NCI-H748 treated with DMSO at 0.1 percent for 48 hours (cell line): ENCODE measurements around the gene TSGA10.
A peak's percentile ranks its signal among the peaks of the same experiment; 100 is the strongest.
"Not testable (repeated sequence)": the region's sequence is repeated elsewhere in the genome, so short reads cannot be mapped to it uniquely, and the experiment has no call there.

Source experiments
- DNase-seq: peaks from one replicate; lab custom pipeline; 2025; lab: John Stamatoyannopoulos, UW

TSGA10 gene, protein sequence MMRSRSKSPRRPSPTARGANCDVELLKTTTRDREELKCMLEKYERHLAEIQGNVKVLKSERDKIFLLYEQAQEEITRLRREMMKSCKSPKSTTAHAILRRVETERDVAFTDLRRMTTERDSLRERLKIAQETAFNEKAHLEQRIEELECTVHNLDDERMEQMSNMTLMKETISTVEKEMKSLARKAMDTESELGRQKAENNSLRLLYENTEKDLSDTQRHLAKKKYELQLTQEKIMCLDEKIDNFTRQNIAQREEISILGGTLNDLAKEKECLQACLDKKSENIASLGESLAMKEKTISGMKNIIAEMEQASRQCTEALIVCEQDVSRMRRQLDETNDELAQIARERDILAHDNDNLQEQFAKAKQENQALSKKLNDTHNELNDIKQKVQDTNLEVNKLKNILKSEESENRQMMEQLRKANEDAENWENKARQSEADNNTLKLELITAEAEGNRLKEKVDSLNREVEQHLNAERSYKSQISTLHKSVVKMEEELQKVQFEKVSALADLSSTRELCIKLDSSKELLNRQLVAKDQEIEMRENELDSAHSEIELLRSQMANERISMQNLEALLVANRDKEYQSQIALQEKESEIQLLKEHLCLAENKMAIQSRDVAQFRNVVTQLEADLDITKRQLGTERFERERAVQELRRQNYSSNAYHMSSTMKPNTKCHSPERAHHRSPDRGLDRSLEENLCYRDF

DNA sequence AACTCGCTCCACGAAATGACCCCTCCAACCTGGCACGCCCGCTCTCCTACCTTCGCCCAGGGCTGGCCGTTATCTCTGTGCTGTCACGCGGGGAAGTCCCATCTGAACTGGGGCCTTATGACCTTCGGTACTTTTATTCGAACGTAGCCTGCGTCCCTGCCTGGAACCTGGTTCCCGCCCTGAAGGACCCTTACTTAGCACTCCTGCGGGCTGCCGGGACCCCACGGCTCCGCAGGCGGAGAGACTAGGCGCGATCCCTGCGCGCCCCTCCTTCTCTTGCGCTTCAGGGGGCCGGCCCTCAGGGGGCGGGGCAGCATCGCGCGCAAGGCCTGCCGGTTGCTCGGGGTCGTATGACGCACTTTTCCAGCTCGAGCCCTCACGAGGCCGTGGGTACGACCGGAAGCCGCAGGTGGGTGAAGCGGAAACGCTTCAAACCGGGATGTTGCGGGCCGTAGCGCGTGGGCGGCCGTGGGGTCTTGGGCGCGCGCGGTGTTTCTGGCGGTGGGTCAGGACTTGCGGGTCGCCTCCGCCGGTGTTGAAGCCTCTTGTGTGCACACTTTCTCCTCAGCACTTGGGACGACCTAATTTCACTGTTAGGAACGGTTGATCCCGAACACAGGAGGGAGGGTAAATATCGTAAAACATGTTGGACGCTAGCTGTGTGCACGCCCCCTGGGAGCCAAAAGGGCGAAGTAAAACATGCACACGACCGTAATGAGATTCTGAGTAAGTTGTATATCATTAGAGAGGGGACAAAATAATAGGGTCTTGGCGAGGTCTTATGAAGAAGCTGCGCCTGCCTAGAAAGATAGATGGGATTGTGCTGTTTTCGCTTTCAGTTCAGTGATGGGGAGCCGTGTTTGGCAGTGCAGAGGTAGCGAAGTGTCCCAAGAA, at the start of gene TSGA10, which contains the start of gene LIPT1:
TSS of gene TSGA10 (minus strand) at position 300 of the 894 bp plus-strand sequence. CDS start 45,503 bp downstream, outside the sequence.
TSS of gene LIPT1 (plus strand) at position 325 of the 894 bp plus-strand sequence. CDS start 6,991 bp downstream, outside the sequence.
- DNase-seq = peak; percentile 45

DNA sequence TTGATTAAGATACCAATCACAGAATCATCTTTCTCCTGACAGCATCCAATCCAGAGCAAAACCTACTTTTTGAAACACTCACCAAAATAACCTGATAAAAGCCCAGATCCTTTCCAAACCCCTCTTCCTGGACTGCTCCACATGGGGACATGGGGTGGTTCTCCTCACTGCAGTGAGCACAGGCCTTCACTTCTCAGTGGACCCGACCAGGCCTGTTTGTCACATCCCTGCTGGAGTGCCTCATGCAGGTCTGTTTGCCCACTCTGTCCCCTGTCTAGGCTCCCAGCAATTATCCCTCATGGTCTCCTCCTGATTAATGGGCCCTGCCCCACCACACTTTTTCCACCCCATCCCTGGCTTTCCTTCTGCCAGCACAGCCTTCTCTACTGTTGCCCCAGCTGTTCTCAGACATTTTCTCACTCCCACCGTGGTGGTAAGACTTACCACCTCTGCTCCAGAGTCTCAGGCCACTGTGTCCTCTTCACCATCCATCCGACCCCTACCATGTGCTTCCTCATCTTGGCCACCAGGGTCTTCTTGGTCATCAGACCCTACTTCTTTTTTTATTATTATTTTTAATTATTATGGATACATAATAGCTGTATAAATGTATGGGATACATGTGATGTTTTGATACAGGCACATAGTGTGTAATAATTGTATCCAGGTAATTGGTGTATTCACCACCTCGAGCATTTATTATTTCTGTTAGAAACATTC, 47.4 kb upstream of the TSGA10 start:
- DNase-seq = no peak

DNA sequence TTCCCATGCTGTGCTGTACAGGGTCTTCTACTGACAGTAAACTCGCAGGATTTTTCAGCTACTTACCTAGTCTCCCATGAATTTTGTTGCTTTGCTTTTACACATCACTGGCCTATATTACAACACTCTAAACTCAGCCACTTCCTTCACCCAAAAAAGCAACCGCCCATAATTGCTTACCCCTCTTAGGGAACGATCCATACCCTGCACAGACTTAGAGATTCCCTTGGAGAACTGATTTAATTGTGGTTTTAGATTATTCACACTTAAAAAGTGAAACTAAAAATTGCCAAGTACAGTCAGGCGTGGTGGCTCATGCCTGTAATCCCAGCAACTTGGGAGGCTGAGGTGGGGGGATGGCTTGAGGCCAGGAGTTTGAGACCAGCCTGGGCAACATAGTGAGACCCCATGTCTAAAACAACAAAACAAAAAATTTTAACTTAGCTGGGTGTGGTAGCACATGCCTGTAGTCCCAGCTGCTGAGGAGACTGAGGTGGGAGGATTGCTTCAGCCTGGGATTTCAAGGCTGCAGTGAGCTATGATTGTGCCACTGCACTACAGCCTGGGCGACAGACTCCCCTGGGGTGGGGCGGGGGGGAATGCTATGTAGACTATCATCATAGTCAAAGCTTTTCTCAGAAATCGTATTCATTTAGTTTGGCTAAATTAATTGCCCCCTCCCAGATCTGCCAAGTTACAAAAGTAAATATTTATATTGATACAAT, 45.5 kb upstream of the TSGA10 start:
- DNase-seq = no peak

DNA sequence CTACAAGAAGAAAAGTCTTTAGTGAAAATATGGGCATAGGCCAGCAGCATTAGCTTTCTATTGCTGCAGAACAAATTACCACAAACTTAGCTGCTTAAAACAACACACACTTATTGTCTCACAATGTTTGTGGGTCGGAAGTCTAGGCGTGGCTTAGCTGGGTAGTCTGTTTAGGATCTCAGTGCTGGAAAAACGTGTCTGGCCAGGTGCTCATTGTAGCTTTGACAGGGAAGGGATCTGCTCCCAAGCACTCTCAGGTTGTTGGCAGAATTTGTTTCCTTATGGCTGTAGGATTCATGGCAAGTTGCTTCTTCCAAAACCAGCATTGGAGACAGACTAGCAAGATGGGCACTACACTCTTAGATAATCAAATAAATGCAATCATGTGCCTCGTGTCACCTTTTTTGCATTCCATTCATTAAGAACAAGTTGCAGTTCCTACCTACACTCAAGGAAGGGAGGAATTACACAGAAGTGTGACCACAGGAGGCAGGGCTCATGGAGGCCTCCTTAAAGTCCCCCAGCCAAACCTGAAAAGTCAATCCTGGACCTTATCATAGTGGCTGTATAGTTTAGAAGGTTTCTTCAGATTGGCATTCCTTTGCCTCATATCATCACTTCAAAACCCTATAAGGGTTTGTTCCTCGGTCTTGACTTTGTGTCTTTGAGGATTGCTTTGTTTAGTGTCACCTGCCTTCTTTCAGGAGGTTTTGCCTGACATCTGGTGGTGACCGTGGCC, 43.5 kb upstream of the TSGA10 start:
- no peak for DNase-seq

DNA sequence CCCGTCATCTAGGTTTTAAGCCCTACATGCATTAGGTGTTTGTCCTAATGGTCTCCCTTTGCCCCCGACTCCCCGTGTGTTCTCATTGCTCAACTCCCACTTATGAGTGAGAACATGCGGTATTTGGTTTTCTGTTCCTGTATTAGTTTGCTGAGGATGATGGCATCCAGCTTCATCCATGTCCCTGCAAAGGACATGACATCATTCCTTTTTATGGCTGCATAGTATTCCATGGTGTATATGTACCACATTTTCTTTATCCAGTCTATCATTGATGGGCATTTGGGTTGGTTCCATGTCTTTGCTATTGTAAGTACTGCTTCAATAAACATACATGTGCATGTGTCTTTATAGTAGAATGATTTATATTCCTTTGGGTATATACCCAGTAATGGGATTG, 37.6 kb upstream of the TSGA10 start:
- not testable (repeated sequence) for DNase-seq

DNA sequence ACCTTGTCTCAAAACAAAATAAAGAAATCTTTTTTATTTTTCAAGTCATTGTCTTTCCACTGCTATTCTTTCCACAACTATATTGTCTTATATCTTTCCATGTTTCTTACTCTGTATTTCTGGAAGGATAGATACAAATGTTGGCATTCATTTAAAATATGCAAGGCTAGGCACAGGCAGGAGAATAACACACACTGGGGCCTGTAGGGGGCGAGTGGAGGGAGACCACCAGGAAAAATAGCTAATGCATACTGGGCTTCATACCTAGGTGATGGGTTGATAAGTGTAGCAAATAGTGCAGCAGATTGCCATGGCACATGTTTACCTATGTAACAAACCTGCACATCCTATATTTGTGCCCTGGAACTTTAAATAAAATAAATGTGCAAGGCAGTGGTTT, 35.8 kb upstream of the TSGA10 start:
- DNase-seq = no peak

DNA sequence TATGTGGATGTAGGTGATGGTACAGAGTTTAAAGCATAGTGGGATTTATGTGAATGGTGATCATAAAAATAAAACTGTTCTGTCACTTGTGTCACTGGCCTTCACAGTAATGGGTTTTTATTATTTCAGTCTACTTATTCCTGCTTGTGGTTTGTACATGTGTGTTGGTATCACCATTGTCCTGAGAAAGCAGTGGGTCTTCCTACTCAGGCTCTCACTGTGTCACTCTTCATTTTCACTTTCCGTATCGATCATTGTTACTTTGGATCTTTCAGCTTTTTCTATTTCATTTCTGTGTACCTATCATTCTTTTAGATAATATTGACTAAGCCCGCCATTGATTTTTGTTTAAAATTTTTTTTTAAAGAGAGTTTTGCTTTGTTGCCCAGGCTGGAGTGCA, 33.6 kb upstream of the TSGA10 start:
- no peak for DNase-seq

DNA sequence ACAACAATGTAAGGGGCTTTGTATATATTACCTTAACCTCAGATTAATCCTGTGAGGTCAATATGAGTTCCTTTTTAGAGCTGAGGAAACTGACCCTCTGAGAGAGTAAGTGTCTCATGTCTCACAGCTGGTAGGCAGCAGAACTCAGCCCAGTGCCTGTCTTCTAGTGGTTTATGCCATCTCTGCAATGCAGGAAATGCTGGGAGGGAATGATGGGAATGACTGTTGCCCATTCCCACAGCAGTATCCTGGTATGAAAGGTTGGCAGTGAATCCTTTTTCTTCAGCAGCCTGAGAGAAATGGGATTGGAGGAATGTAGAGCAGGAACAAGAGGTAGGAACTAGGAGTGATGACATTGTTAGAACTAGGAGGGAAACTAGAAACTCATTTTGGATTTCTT, 32.3 kb upstream of the TSGA10 start:
- DNase-seq = no peak

DNA sequence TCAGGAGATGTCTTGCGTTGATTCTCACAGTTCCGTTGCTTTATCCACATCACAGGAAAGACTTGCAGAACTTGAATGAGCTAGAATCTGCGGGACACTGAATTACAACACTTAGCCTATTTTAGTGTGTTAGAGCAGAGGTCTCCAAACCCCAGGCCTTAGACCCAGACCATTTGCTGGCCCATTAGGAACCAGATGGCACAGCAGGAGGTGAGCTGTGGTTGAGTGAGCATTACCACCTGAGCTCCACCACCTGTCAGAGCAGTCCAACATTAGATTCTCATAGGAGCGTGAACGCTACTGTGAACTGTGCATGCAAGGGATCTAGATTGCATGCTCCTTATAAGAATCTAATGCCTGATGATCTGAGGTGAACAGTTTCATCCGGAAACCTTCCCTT, 30.1 kb upstream of the TSGA10 start:
- no peak for DNase-seq

DNA sequence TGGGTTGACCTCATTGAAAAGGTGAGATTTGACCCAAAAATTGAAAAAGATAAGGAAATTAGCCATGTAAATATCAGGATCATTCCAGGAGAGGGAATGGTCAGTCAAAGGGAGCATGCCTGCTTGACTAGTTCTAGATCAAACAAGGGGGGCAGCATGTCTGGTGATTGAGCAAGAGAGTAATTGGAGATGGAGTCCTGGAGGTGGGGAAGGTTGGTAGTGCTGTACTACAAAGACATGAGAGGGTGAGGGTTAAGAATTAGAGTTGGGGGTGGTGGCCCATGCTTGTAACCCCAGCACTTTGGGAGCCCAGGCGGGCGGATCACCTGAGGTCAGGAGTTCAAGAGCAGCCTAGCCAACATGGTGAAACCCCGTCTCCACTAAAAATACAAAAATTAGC, 28.3 kb upstream of the TSGA10 start:
- no peak for DNase-seq

DNA sequence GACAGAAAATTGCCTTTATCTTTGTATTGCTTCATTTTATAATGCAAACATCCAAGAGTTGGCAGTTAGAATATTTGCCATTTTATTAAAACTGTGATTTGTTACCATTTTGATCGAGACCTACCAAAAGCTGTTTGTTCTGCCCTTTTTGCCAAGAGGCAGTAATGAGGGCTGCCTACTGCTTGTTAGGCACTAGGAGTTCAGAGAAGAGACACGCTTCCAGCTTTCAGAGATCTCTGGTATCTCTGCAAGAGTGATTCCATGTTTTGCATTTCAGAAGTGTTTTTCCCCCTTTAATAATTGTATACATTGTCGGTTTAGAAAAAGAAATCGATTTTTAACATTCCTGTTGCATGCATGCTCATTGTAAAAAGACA, 26.9 kb upstream of the TSGA10 start:
- no peak for DNase-seq

DNA sequence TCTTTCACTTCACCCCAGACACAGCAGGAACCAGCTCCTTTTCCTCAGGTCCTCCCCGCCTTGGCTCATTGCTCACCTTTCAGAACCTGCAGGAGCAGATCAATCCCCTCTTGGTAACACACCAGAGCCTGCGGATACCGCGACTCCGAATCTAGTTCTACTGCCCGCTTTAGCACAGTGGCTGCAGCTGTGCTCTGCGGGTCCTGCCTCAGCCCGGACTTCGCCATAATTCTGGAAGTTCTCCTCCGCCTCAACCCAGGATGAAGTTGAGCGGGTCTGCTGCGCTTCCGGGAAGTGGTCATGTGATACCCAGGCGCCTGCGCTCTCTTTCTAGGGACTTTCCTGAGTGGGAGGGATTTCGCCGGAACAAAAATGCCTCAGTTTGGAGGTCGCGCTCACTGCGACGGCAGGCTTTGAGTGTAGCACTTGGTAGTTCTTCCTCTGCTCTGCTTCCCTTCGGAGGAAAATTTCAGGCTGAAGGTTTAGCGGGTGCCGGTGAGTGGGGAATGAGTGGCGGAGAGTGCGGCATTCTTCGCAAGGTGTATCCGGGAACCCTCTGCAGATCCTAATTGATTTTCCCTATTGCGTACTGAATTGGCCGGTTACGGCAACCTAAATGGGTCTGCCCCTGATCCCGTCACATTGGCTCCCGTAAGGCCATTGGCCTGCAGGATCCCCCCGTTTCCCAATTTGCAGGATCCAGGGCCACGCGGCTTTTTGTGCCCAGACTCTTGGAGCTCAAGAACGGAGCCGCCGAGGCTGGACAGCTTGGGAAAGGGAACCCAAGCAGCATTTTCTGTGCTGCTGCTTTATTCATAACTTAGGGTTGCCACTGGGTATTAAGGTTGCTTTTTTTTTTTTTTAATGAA, 26.2 kb upstream of the TSGA10 start, which contains the start of the genes MITD1 and MRPL30:
TSS of gene MITD1 (minus strand) at position 304 of the 869 bp plus-strand sequence. CDS start at position 227, 77 bp downstream.
TSS of gene MRPL30 (plus strand) at position 430 of the 869 bp plus-strand sequence. CDS start 5,020 bp downstream, outside the sequence.
- DNase-seq = peak; percentile 75

DNA sequence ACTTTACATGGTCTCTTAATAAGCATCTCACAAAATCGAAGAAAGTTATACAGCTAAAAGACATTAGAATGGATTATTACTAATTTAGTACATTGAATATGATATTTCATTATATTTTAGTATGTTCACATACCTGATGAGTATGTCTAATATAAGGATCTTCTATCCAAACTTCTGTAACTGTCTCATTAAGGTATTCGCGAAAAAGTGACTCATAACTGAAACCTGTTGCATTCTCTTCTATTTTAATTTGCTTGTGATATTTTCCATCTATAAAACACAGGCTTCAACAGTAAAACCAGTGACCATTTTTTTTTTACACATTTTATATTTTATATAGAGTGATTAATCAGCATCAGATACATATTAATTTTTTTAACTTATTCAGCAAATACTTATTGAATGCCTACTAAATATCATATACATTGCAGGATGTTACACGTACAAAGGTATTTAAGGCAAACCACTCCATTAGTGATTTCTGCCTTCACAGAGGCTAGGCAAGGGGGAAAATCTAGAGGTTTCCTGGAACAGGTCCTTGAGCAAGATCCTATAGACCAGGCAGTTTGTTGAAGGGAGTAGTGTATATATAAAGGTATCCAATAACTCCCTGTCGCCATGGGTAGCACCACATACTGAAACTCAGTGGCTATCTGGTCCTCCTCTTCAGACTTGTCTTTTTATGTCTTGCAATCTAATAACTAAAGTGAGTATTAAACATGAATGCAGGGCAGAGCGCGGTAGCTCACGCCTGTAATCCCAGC, 16.8 kb upstream of the TSGA10 start:
- DNase-seq = no peak

DNA sequence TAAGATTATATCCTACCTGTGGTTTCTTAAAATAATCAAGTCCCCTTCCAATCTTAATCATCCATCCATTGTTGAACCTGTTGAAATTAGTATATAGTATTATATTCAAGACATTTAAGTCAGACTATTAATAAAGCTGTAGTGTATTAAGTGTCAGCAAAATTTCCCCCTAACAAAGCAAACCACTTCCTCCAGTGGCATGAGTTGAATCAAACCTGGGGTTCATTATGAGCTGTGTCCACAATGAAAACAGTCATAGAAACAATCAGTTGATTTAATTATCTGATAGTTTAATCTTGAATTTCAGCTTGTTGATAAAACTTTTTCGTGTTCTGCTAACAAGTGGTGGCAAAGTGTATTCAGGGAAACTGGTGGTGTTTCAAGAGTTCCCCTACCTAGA, 14.8 kb upstream of the TSGA10 start:
- DNase-seq = no peak

DNA sequence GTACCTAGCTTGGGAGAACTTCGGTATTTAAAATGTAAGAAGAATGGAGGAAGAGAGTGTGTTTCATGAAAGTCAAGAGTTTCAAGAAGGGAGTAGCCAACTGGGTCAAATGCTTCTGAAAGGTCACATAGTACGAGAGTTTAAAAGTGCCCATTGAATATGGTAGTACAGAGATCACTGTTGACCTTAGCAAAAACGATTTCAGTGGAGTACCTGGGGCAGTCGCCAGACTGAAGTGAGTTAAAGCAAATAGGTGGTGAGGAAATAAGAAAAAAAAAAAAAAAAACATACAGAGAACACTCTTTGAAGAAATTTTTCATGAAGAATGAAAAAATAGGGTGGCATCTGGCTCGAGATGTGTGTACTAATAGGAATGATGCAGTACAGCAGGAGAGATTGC, 11.5 kb upstream of the TSGA10 start:
- no peak for DNase-seq

DNA sequence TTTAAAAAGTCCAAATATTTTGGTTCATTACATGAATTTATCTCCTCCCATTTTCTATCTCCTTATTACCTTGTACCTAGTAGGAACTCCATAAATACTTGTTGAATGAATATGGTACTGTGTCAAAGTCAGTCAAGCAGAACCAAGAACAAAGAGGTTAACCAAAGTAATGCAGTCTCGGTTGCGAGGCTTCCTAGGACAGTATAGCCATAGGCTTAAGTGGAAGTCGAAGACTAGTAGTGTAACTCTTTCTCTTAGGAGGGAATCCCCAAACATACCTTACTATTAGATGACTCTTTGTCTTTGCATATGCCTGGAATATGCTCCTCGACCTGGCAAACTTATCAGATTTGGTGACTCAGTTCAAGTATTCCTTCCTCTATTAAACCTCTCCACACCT, 4.9 kb upstream of the TSGA10 start:
- no peak for DNase-seq

DNA sequence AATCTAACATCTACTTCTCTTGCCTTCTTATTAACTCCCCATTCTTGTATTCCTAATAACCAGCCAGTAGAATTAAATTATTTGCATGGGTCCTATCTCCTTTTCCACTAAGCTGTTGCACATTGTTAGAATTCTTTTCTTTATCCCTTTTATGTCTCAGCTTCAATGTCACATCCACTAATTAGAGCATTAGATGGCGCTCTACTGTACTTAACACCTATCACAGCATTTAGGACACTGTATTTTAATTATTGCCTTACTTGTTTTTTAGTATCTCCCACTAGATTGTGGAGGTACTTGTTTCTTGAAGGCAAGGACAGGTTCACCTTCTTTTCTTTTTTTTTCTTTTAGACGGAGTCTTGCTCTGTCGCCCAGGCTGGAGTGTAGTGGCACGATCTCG, 3.9 kb upstream of the TSGA10 start:
- DNase-seq = no peak

DNA sequence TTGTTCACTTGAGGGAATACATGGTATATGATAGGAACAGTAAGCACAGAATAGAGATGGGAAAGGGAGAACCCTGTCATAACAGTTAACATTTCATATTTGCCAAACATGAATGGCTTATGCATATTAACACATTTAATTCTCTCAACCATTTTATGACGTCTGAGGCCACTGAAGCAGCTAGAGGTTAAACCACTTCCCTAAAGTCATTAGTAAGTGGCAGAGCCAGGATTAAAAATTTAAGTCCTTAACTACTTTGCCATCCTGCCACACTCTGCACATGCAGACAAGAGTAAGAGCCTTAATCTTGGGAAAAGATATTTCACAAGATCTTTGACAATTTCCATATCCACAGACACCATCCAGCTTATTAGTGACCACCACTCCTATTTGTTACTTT, 2.1 kb upstream of the TSGA10 start:
- DNase-seq = no peak
